NCI-H1048 (cell line): ENCODE results near the gene CNKSR2.

ENCODE experiments used
- DNase-seq: peaks from one replicate; lab custom pipeline; 2025; lab: John Stamatoyannopoulos, UW

Gene CNKSR2

DNA sequence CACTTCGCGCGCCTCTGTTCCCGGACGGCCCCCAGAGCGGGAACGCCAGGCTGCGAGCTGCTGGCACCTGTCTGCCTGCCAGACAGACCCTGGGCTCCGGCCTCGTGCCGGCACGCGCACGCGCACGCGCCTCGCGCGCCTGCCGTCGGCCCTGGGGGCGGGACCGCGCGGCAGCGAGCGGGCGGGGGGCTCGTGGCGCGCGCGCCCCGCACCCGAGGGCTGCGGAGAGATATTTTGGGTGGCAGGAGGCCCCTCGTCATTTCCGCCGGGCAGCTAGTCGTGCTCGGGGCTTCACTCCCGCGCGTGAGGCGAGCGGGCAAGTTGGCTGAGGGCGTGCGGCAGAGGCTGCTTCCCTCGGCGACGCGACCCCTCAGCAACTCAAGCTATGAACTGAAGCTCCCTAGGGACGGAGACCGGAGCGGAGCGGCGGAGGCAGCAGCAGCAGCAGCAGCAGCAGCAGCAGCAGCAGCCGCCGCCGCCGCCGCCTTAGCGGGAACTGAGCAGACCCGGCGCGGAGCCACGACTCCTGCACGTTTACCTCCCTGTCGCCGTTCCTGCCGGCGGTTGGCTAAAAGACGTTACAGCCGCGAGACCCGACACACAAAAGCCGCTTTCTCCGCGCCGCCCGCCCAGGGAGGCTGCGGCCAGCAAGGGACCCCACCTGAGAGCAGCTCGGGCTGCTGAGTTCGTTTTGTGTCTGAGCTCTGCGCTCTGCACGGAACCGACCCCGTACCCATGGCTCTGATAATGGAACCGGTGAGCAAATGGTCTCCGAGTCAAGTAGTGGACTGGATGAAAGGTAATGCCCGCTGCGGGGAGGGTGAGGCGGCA lies at the start of gene CNKSR2:
CNKSR2 (plus strand) TSS at position 256 of the 831 bp plus-strand sequence; CDS start at position 736, 480 bp downstream.
- no peak for DNase-seq

DNA sequence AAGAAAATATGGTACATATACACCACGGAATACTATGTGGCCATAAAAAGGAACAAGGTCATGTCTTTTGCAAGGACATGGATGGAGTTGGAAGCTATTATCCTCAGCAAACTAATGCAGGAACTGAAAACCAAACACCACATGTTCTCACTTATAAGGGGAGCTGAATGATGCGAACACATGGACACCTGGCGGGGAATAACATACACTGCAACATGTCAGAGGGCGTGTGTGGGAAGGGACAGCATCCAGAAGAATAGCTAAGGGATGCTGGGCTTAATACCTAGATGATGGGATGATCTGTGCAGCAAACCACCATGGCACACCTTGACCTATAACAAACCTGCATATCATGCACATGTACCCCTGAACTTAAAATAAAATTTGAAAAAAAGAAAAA lies 19.5 kb upstream of the CNKSR2 start:
- DNase-seq, result no peak

DNA sequence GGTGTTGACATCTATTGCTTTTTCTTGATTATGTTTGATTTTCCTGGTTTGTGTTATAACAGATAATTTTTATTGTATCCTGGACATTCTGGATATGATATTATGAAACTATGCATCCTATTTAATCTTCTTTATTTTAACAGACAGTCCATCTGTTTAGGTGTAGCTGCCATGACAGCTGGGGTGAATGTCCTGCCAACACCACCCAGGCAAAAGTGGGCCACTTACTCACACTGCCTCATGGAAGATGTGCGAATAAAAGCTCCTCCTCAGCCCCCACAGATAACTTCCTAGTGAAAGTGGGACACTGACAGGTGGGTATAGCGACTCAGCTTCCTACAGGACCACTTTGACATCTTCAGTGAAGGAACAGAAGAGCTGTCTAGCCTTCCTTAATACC lies 18.4 kb upstream of the CNKSR2 start:
- no peak for DNase-seq

DNA sequence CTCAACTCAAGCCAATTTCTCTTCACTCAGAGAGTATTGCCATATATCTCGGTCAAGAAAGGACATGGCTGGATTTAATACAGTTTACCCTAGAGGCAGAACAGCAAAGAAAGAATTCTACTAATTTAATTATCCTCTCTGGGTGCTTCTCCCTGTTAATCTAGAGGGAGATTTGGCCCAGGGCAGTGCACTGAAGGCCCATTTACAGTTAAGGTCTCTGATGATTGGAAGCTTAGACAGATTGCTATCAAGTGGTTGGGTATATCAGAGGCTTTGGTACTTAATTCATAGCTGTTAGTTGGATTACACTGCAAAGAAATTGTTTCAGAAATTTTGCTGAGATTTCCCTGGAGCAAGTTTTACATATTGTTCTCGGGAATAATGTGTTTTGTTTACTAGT lies 4.6 kb upstream of the CNKSR2 start:
- DNase-seq, result no peak

DNA sequence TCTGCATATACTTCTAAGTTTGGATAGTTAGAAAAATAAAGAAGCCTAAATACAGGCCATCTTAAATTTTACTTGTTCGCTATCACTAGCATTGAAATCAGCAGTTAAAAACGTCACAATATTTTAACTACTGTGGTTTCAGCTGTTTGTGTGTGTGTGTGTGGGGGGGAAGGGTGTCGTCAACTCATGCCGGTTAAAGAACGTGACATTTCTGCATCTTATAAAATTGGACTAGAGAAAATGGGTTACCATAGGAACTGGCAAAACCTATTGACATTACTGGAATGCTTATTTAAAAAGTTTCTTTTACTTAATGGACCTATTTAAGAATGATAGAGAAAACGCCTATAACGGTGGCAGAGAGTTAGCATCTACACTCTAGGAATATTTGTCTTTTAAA lies 1.2 kb upstream of the CNKSR2 start:
- no peak for DNase-seq

DNA sequence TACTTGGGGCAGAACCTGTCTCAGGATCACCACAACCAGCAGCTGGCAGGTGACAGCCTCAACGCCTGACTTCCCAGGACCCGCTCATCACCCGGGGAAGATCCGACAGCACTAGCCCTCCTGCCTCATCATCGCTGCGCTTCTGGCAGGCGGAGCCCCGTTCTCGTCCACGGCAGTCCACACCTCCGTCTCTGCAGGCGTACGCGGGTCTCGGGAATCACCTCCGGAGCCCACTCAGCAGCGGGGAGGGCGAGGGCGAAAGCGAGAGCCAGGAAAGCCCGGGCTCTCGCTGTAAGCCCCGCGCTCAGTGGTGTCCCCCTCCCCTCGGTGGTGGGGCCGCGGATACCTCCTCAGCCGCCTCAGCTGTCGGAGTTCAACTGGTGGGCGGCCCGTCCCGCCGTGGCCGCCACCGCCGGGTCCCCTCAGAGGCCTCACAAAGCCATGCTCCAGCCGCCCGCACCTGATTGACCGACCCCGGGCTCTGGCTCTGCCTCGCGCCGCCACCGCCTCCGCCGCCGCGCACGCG lies 518 bp upstream of the CNKSR2 start:
- no peak for DNase-seq

DNA sequence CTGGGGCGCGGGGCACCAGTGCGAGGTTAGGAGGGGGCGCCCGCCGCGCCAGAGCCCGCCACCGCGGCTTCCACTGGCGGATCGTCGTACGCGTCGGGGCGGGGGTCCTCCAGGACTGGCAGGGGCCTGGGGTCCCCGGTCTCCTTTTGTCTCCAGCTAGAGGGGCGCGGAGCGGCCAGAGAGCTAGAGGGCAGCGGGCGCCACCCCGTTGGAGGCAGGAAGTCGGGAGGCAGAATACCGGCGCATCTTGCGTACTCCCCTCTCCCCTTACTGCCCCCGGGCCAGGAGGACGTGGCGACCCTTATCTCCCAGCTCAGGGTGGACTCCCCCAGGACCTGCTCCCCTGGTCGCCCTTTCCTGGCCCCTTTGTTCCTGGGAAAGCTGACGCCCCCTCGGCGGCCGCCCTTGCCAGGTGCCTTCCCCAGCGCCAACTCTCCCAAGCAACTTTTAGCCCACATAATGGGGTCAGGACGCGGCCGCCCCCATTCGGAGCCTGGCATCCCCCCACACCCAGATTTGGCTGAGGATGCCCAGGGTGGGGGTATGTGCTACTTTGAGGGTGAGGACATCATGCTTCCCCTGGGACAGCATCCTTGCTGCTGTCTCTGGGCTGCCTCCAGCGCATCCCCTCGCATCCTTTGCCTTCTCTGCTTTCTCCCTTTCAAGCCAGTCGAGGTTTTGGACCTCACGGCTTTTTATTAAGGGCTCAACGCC lies 933 bp downstream of the CNKSR2 start:
- DNase-seq, result no peak

DNA sequence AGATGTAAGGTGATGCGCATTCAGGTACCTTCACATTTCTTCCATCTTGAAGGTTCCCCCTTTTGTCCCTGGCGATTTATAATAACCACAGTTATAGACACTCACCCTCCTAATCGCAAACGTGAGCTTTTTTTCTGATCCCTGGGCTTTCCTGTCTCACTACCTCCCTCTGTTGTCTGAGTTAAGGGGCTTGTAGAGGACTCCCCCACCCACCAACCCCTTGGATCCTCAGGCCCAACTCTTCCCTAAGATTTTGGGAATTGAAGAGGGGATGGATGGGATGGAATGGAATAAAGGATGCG lies 1.4 kb downstream of the CNKSR2 start:
- DNase-seq, result no peak

DNA sequence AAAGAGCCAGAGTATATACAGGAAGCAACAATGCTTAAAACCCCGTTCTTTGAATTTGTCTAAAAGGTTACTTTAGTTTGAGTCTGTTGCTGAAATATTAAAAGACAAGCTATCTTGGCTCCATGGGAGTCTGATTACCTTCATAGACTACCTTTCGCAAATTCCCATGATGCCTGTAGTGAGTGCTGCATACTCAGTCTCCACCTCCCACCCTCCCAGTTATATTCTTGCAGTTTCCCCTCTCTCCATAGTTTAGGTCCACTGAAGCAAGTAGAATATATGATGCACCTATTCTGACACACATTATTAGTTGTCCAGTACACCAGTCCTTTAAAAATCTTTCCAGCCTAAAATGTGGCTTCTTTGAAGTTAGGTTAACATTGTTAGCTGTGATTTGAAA lies 2.4 kb downstream of the CNKSR2 start:
- DNase-seq, result no peak

DNA sequence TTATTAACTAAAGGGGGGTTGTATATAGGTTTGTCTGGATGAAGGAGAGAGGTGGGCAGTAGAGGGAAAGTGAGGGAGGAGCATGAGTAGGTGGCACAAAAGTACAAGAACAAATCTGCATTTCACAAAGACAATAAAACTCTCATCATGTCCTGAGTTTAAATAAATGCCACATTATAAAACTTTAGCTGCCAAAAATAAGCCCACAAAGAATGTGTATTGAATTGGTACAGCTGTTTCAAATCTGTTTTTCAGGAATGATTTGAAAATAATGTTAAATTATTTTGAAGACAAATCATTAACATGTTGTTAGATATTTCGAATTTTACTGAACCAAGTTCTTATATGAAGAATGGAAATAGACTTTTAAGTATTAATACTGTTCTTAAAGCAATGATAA lies 5.8 kb downstream of the CNKSR2 start:
- DNase-seq, result no peak

DNA sequence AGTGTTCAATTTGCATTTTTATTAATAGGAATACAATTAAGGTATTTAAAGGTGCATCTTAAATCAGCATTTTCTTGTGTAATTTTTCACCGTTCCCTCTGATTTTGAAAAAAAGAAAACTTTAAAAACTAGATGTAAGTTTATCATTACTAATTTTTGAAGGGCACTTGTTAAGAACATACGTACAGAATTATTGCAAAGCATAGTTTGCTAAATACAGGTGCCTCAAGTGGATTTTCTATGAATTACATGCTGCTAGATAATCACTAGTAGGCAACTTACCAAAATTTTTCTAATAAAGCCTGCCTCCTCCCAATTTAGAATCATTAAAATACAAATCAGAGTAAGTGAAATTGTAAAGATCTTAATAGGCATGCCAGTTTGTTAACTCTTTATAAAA lies 8.5 kb downstream of the CNKSR2 start:
- no peak for DNase-seq

DNA sequence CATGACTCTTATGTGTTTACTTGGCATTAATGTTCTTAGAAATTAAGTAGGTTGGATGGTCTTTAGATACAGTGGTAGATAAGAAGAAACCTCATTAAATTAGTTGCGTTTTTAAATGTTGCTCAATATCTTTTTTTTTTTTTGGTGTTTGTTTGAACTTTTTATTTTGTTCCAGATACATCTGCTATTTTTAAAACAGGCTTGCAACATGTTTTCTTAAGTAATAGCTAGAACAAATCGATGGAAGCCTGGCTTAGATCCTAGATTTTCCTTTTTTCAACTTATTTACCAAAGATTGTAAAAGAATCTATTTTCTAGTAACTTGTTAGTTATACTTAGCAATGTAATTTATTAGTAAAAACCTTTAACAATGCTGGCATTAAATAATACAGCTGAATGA lies 9.3 kb downstream of the CNKSR2 start:
- no peak for DNase-seq

DNA sequence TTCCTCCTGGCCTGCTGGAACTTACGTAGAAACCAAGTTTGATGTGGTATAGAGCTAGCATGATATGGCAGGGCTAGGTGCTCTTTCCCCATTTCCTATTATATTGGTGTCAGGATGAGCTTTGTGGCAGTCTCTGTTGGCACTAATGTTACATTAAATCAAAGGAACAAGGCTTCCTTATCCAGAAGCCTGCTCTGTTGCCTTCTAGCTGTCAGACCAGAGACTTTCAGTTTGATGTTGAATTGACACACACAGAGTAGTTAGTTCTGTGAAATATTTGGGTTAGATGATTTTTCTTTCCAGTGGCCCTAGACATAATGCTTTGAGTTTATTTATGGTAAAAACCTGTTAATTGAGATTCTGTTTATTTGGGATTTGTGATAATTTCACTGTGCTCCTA lies 10.0 kb downstream of the CNKSR2 start:
- no peak for DNase-seq

DNA sequence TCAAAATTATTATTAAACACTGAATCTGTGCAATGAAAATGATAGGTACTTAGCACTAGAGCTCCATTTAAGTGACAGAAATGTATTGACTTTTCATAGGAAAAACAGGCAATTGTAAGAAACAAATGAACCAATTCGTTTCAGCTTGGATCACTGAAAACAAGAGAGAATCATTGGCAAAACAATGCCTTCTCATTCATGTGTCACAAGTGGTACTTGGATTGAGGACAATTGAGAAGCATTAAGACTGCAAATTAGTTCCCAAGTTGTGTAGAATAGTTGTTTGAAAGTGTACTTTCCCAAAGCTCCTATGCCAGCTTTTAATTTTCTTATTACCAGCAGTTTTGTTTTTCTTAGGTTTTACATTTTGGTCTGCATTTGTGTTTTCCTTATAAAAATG lies 20.6 kb downstream of the CNKSR2 start:
- DNase-seq, result no peak

DNA sequence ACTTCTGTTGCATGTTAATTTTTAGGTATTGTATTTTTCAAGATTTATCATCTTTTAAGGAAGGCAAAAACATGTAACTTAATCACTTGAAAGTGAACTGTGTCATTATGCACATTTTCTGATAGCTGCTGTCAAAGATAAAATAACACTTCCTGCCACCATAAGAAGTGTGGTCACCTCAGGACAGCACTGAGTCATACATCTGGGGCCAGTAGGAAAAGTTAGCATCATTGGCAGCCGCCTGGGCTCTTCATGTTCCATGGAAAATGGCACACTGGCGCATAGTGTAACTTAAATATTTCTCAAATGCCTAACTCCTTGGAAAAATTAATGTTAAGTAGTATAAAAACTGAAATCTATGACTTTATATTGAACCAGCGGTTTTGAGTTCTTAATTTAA lies 24.2 kb downstream of the CNKSR2 start:
- DNase-seq, result no peak

DNA sequence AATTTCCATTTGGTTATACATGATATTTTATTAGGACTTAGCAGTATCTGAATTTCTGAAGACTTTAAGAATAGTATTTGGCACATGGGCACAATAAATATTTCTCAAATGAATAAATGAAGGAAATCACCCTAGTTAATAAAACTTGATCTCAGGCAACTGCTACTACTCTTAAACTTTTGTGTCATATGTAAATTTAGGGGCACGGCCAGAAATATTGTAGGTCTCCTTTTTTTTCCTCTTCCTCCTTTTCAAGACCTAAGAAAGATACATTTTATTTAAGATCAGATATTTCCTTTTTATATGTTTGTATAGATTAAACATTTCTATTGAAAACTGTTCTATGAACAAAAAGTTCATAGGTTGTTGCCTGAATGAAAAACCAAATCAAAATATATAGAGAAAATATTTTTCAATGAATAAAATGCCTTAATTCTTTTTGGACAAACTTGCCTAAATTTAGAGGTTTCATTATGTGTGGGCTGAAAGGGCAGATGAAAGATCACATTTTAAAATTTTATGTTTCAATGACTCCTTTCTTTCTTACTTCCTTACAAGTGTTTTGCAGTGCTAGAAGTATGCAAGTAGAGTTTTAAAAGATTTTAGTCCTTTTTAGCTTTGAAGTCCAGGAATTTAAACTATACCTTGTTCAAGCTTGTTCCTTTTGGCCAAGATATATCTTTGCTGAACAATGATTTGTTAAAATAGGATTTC lies 26.3 kb downstream of the CNKSR2 start:
- DNase-seq, result no peak

DNA sequence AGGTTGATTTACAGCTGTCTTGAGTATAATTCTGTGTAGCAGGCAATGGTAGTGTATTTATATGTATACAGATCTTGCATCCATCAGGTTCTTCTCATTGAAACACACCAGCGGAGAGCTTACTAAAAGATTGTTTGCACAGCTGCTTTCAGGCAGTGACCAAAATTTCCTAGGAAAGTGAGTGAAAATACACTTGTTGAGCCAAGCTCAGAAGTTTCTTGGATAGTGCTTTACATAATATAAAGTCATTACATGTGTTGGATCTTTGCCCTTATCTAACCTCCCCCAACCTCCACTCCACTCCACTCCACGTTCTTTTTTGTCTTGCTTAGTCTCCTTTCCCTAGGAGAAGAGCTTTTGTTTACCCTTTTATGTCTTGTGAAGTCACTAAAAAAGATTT lies 34.1 kb downstream of the CNKSR2 start:
- DNase-seq, result no peak

DNA sequence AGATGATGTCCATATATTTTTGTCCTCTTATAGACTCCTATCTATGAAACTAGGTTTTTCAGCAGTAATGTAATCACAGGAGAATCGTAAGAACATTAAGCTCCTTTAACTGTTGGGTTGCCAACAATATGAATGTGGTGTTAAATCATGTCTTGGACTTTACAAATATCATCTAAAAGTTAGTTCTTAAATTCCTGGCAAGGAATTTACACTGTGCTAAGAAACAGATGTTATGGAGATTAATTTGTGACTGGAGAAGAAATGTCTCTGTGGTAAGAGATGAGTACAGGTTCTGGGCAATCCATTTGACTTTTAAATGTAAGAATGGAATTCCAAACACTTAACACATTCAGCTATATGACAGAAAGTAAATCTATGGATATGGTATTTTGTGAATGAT lies 34.6 kb downstream of the CNKSR2 start:
- no peak for DNase-seq

DNA sequence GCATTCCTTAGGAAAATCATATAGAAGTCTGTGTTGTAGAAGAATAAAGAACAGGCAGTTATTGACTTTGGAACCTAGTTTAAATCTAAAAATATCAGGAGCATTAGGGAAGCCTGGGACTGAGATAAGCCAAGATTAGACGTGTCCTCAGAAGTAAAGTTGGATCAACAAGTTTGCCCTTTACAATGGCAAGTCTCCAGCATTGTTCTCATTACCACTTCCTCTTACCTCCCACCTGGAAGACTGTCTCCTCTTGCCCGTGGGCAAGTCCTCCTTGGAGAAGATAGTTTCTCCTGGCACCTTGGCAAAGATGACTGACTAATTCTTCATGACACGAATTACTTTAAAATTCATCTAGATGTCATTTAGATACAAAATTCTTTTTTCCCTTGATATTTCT lies 37.8 kb downstream of the CNKSR2 start:
- no peak for DNase-seq

DNA sequence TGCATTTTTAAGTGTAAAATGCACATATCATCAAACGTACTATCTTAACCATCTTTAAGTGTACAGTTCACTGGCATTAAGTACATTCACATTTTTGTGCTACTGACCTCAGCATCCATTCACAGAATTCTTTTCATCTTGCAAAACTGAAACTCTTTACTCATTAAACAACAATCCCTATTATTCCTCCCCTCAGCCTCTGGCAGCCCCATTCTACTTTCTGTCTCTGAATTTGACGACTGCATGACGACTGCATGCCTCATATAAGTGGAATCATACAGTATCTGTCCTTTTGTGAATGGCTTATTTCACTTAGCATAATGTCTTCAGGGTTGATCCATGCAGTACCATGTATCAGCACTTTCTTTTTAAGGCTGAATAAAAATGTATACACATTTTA lies 38.7 kb downstream of the CNKSR2 start:
- no peak for DNase-seq

DNA sequence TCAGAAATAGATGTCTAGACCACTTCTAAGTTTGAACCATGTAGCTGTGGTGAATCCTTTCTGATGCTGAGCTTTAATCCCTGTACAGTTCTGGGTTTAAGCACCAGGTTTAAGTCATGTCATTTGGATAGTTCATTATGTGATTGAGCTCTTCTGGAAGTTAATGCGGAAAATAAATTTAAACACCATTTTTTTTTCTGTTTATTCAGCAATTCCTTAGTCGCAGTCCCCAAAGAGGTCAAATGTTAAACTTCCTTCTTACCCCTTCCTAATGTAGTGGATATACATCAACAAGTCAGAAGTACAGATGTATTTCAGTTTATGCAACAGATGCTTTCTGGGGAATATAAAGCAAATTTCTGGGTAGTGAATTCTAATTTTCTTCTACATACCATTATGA lies 52.9 kb downstream of the CNKSR2 start:
- no peak for DNase-seq

DNA sequence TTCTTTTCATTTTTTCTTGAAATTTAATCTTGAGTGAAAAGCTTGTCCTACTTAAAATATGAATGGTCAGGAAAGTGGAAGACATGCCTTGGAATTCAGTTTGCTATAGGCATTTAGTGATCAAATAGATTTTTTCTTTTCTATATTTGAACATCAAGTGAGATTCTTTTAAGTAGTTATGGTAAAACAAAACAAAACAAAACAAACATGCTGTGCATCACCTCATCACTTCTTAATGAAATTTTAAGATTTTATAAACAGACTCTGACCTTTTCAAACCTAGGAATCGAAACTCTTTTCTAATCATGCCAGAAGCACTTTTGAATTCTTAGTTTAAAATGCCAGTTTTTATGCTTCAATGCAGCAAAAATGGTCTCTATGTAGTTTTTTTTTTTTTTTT lies 62.8 kb downstream of the CNKSR2 start:
- no peak for DNase-seq

DNA sequence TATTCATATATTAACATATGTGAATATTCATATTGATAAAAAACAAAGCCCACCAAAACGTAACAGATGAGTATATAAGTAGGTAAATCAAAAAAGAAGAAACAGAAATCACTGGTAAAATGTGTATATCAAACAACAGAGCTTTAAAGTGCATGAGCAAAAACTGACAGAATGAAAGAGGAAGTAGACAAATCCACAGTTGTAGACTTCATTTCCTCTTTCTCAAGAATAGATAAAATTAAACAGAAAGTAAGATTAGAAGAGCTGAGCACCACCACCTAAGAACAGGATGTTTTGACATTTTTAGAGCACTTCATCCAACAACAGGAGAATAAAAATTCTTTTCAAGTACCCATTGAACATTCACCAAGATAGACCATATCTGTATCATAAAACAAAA lies 64.6 kb downstream of the CNKSR2 start:
- no peak for DNase-seq
